Middle frontal gyrus (tissue), 1 donor: ENCODE measurements around the gene ZBTB8B.

Experiments
- DNase-seq: peaks from one replicate; pipeline ENCODE4 v3.0.0-alpha.2; 2015; ENCODE audit warnings: low spot score; ENCODE audit errors: extremely low spot score

The ZBTB8B gene

DNA sequence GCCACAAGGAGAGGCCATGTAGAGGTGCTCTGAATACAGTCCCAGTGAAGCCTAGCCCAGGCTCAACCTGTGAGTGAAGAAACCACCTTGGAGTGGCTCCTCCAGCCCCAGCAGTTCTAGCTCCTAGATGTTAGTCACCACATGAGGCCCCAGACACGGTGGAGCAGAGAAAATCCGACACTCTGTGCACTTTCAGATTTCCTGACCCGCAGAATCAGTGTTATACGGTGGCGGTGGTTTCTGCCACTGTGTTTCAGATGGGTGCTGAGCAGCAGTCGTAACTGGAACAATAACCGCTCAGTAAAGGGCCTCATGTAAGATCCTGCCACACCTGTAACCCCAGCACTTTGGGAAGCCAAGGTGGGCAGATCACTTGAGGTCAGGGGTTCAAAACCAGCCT lies 38.3 kb downstream of the ZBTB8B start:
- no peak for DNase-seq

DNA sequence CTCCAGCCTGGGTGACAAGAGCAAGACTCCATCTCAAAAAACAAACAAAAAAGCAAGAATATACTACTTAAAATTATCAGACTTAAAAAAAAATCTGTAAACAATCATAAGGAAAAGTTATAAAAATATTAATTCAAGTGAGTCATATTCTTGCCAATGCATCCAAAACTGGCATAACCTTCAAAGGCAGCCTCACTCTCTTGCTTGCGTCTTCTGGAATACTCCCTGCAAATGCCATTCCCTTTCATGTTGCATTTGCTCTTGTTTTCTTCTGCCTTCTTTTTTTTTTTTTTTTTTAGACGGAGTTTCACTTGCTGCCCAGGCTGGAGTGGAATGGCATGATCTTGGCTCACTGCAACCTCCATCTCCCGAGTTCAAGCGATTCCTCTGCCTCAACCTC lies 42.1 kb downstream of the ZBTB8B start:
- no peak for DNase-seq

DNA sequence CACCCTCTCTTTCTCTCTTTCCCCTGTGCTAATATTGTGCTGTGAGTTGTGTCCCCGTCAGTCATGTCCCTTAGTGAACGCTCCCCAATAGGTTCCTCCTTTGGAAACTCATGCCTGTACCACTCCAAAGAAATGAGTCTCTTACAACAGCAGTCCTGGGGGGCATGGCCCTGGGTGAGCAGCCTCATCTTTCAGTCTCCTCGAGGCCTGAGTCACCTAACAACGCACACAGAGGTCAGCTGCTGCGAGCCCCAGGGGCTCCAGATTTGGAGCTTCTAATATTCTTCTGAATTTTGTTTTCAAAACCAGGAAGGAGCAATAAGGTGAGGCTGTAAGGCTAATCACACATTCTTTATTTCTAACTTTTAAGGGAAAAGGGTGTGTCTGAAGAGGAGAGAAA lies 43.9 kb downstream of the ZBTB8B start:
- DNase-seq, result no peak

DNA sequence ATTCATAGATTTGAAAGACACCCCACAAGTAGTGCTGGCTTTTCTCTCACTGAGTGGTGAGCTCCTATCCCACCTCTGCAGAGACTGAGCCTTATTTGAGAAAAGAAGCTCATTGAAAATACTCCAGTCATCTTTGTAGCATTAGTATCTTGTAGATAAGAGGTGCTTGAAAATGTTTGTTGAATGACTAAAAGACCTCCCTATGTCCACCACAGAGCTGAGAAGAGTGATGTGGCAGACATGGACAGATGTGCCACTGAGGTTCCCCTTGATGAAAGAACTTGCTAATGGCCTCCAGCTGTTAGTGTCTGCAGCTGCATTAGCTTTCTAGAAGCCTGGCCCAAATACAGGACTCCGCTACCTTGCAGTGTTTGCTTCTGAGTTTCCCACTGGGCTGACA lies 45.1 kb downstream of the ZBTB8B start:
- no peak for DNase-seq
